HCT116 (cell line): ENCODE data around the gene FOXP1. TPM values are rescaled to one million over a fixed set of nuclear protein-coding genes. Genes with fewer than 3 reads are reported as not detected.

ENCODE experiments used
- ATAC-seq: fragments of 200-7000 bp; cut with Tn5 transposase; 2 replicates; pipeline ENCODE4 v1.9.1; 2020; ENCODE audit warnings: mild to moderate bottlenecking, moderate library complexity
- BruUV-seq: library from RNA; stranded (reverse); fragments of 400-500 nt; replicated peaks from 2 replicates; lab custom pipeline; 2021; lab: Mats Ljungman, UMichigan
- CTCF ChIA-PET: fragments of 300-600 bp; sonication (Branson Sonifier 250); formaldehyde crosslinking; loops from one replicate; lab custom pipeline; 2021; ENCODE audit warnings: antibody characterized with exemption; lab: Charles Lee
- POLR2A ChIA-PET: fragments of 300-600, 350-600 bp; sonication (Branson Sonifier 250); formaldehyde crosslinking; loops from one replicate; lab custom pipeline; 2021; ENCODE audit warnings: antibody characterized with exemption; lab: Charles Lee
- RAD21 ChIA-PET, 2 experiments: fragments of 300-600 bp; sonication (Branson Sonifier 250); formaldehyde crosslinking; loops; one replicate each; lab custom pipeline; 2023; ENCODE audit warnings: low total read pairs in 2 of 2; ENCODE audit not compliant: uncharacterized antibody in 2 of 2, unreplicated experiment in 2 of 2, low non-redundant PET in 1 of 2; lab: Charles Lee
- DNase-seq: peaks from one replicate; pipeline ENCODE4 v3.0.0-alpha.2; 2010; ENCODE audit warnings: low read depth, low spot score
- H2AFZ ChIP-seq: fragments of 200-600 bp; shearing (Covaris generic), sonication (generic); 2 replicates; pipeline ENCODE4 v1.6.1; 2017; ENCODE audit warnings: low read depth, mixed run types, mixed read lengths, antibody characterized with exemption, low read length; ENCODE audit not compliant: poor library complexity, severe bottlenecking
- H3K27ac ChIP-seq: 2 replicates; pipeline ENCODE4 v1.5.1; 2012; ENCODE audit warnings: low read depth, low read length
- H3K27me3 ChIP-seq: fragments of 200-600 bp; sonication (generic); 2 replicates; pipeline ENCODE4 v1.6.1; 2016; ENCODE audit warnings: mixed run types, low read length, mixed read lengths; ENCODE audit not compliant: insufficient read depth
- H3K36me3 ChIP-seq, 2 experiments: fragments of 200-500 bp in 1 of 2; fragments of 200-600 bp in 1 of 2; sonication (Bioruptor generic) in 1 of 2; sonication (generic) in 1 of 2; 2 replicates each; pipeline versions ENCODE4 v1.5.1 to v1.6.1; 2014 to 2016; ENCODE audit warnings: low read length in 2 of 2, inconsistent platforms in 1 of 2, mixed read lengths in 1 of 2, mixed run types in 1 of 2; ENCODE audit not compliant: insufficient read depth in 2 of 2, control insufficient read depth in 1 of 2
- H3K4me1 ChIP-seq, 2 experiments: fragments of 200-600 bp in 1 of 2; sonication (generic) in 1 of 2; 2 replicates each; pipeline versions ENCODE4 v1.5.1 to v1.6.1; 2012 to 2017; ENCODE audit warnings: low read length in 2 of 2, inconsistent platforms in 1 of 2, mild to moderate bottlenecking in 1 of 2, mixed read lengths in 1 of 2, mixed run types in 1 of 2, moderate library complexity in 1 of 2; ENCODE audit not compliant: insufficient read depth in 2 of 2, control insufficient read depth in 1 of 2
- H3K4me2 ChIP-seq: fragments of 200-600 bp; sonication (generic); 2 replicates; pipeline ENCODE4 v1.6.1; 2017; ENCODE audit warnings: mixed run types, low read length, mixed read lengths
- H3K4me3 ChIP-seq, 2 experiments: fragments of 200-600 bp in 1 of 2; sonication (generic) in 1 of 2; replicated peaks in 1 of 2; 2 replicates each; pipeline ENCODE4 v1.5.1; 2011 to 2016; ENCODE audit warnings: low read length in 2 of 2, control low read depth in 1 of 2, low read depth in 1 of 2, mild to moderate bottlenecking in 1 of 2, mixed read lengths in 1 of 2, mixed run types in 1 of 2
- H3K79me2 ChIP-seq: fragments of 200-600 bp; sonication (generic); 2 replicates; pipeline ENCODE4 v1.6.1; 2017; ENCODE audit warnings: mild to moderate bottlenecking, mixed run types, low read length, moderate library complexity, mixed read lengths; ENCODE audit not compliant: insufficient read depth
- H3K9ac ChIP-seq: fragments of 200-600 bp; sonication (generic); 2 replicates; pipeline ENCODE4 v1.6.1; 2016; ENCODE audit warnings: low read length, mixed read lengths
- H3K9me2 ChIP-seq: fragments of 200-600 bp; sonication (generic), shearing (Covaris generic); 2 replicates; pipeline ENCODE4 v1.6.1; 2017; ENCODE audit warnings: mixed run types, mild to moderate bottlenecking, moderate library complexity; ENCODE audit not compliant: insufficient read depth
- H3K9me3 ChIP-seq, 2 experiments: fragments of 200-500 bp in 1 of 2; fragments of 200-600 bp in 1 of 2; sonication (Bioruptor generic) in 1 of 2; sonication (generic) in 1 of 2; 2 replicates each; pipeline ENCODE4 v1.6.1; 2014 to 2017; ENCODE audit warnings: low read length in 2 of 2, mixed read lengths in 2 of 2, inconsistent platforms in 1 of 2, low read depth in 1 of 2, mild to moderate bottlenecking in 1 of 2, mixed run types in 1 of 2, moderate library complexity in 1 of 2; ENCODE audit not compliant: control insufficient read depth in 1 of 2, insufficient read depth in 1 of 2
- H4K20me1 ChIP-seq: fragments of 200-600 bp; sonication (generic), shearing (Covaris generic); 2 replicates; pipeline ENCODE4 v1.6.1; 2017; ENCODE audit warnings: mixed run types, mild to moderate bottlenecking, moderate library complexity; ENCODE audit not compliant: insufficient read depth
- CBX3 ChIP-seq: IDR thresholded peaks from 2 replicates; pipeline ENCODE4 v1.6.1; 2012; ENCODE audit warnings: low read depth
- CEBPB ChIP-seq: IDR thresholded peaks from 2 replicates; pipeline ENCODE4 v1.6.1; 2012; ENCODE audit warnings: low read depth
- CTCF ChIP-seq, 3 experiments: fragments of 200-600 bp in 1 of 3; sonication (generic) in 1 of 3; IDR thresholded peaks in 2 of 3; conservative IDR thresholded peaks in 1 of 3; 2 replicates each; pipeline ENCODE4 v1.5.1; 2012 to 2017; ENCODE audit warnings: low read depth in 2 of 3, low read length in 2 of 3, antibody characterized with exemption in 1 of 3, borderline replicate concordance in 1 of 3, control low read depth in 1 of 3, mild to moderate bottlenecking in 1 of 3, mixed read lengths in 1 of 3, mixed run types in 1 of 3, moderate library complexity in 1 of 3; ENCODE audit not compliant: insufficient read depth in 1 of 3
- EGR1 ChIP-seq: IDR thresholded peaks from 2 replicates; pipeline ENCODE4 v1.6.1; 2012; ENCODE audit warnings: low read depth
- ELF1 ChIP-seq: IDR thresholded peaks from 2 replicates; pipeline ENCODE4 v1.6.1; 2012; ENCODE audit warnings: low read depth, borderline replicate concordance
- EZH2 ChIP-seq: fragments of 200-600 bp; sonication (generic); IDR thresholded peaks from 2 replicates; pipeline ENCODE4 v1.6.1; 2017; ENCODE audit warnings: antibody characterized with exemption, mixed run types
- EZH2phosphoT487 ChIP-seq: fragments of 200-600 bp; IDR thresholded peaks from 2 replicates; pipeline ENCODE4 v1.6.1; 2018; ENCODE audit warnings: antibody characterized with exemption, borderline replicate concordance
- JUND ChIP-seq: IDR thresholded peaks from 2 replicates; pipeline ENCODE4 v1.6.1; 2012
- MAX ChIP-seq: IDR thresholded peaks from 2 replicates; pipeline ENCODE4 v1.6.1; 2012
- RAD21 ChIP-seq: IDR thresholded peaks from 2 replicates; pipeline ENCODE4 v1.6.1; 2012; ENCODE audit warnings: low read depth, mild to moderate bottlenecking
- REST ChIP-seq: IDR thresholded peaks from 2 replicates; pipeline ENCODE4 v1.6.1; 2012; ENCODE audit warnings: low read depth
- SIN3A ChIP-seq: IDR thresholded peaks from 2 replicates; pipeline ENCODE4 v1.6.1; 2012; ENCODE audit warnings: low read depth
- SP1 ChIP-seq: IDR thresholded peaks from 2 replicates; pipeline ENCODE4 v1.6.1; 2012; ENCODE audit warnings: low read depth
- ZFX ChIP-seq: fragments of 450-650 bp; IDR thresholded peaks from 2 replicates; pipeline ENCODE4 v1.6.1; 2017
- intact Hi-C: fragments of 100-400 bp; cut with micrococcal nuclease; formaldehyde crosslinking; loops from 2 replicates; pipeline ENCODE4 v1.10.0; 2022
- total RNA-seq: library from RNA; stranded (reverse); gene quantifications from one replicate; pipeline ENCODE4 v1.2.1, GENCODE V29; 2021; ENCODE audit not compliant: unreplicated experiment

FOXP1 gene
- total RNA-seq, 1 experiment from 2014 or later = 11.4 TPM

- H3K27me3 ChIP-seq = peaks cover 4% of the 10 kb centered on the region
- no peak for DNase-seq
- intact Hi-C loops = no loop called here
- H3K36me3 ChIP-seq = no peaks in the 10 kb centered on the region
- no peak for ATAC-seq
- H3K9me3 ChIP-seq = no peaks in the 10 kb centered on the region
- BruUV-seq = no TSS peak
- H3K79me2 ChIP-seq = no peaks in the 10 kb centered on the region
- no peaks in the 10 kb centered on the region for H3K4me1 ChIP-seq
- no peak overlapping the region for H3K4me2 ChIP-seq
- no peak overlapping the region for H3K9ac ChIP-seq
- H3K9me2 ChIP-seq = no peaks in the 10 kb centered on the region
- RAD21 ChIA-PET = no interaction called here
- CTCF ChIA-PET = no interaction called here
- H2AFZ ChIP-seq = no peak overlapping the region
- H3K27ac ChIP-seq = no peak overlapping the region
- no peak overlapping the region for H3K4me3 ChIP-seq
- POLR2A ChIA-PET = no interaction called here
- no peaks in the 10 kb centered on the region for H4K20me1 ChIP-seq
- TF ChIP-seq CTCF (IDR thresholded peaks at IDR 0.05 in 2 of 3, conservative IDR thresholded peaks at IDR 0.05 in 1 of 3; ENCODE audit: borderline replicate concordance in 1 of 3, insufficient read depth in 1 of 3, low read depth in 2 of 3, low read length in 2 of 3) = no peak
- no peak for TF ChIP-seq EZH2
- TF ChIP-seq SP1 = no peak
Observed at GRCh38 chr3:71616571-71617021, 33.1 kb upstream of the FOXP1 start.

- Histone ChIP-seq H3K9ac (no peak overlapping the region), H3K79me2 (no peaks in the 10 kb centered on the region), H3K36me3 (no peaks in the 10 kb centered on the region), H3K4me2 (no peak overlapping the region), H4K20me1 (no peaks in the 10 kb centered on the region), H3K27me3 (no peaks in the 10 kb centered on the region; the same call in 1 of the 2 replicates), H2AFZ (no peak overlapping the region), H3K9me3 (no peaks in the 10 kb centered on the region), H3K27ac (no peak overlapping the region), H3K4me3 (no peak overlapping the region), H3K9me2 (no peaks in the 10 kb centered on the region)
- ATAC-seq = no peak
- no TSS peak for BruUV-seq
- CTCF ChIA-PET = no interaction called here
- no peak for TF ChIP-seq SIN3A
- TF ChIP-seq EZH2 = no peak
- no peak for TF ChIP-seq CEBPB
- TF ChIP-seq RAD21 = no peak
- TF ChIP-seq CBX3 = no peak
- no peak for TF ChIP-seq MAX
- no peak for TF ChIP-seq REST
- no peak for TF ChIP-seq ELF1
- TF ChIP-seq EZH2phosphoT487 = no peak
- TF ChIP-seq EGR1 = no peak
- TF ChIP-seq CTCF (IDR thresholded peaks at IDR 0.05 in 2 of 3, conservative IDR thresholded peaks at IDR 0.05 in 1 of 3; ENCODE audit: borderline replicate concordance in 1 of 3, insufficient read depth in 1 of 3, low read depth in 2 of 3, low read length in 2 of 3) = no peak
- no peak for TF ChIP-seq ZFX
- TF ChIP-seq JUND = no peak
- TF ChIP-seq, all 23 proteins: peak for 0
- no peaks in the 10 kb centered on the region for H3K4me1 ChIP-seq
- ChIA-PET RAD21 (no interaction called here), POLR2A (no interaction called here)
- DNase-seq = no peak
- intact Hi-C loops = no loop called here
Observed at GRCh38 chr3:71614869-71615268, 31.3 kb upstream of the FOXP1 start.
